Mononuclear cell (primary cell): ENCODE results near the gene FEV. TPM values are rescaled to one million over a fixed set of nuclear protein-coding genes. Genes with fewer than 3 reads are reported as not detected.

Experiments used
- H3K27me3 ChIP-seq: 2 replicates; pipeline ENCODE4 v1.6.0; 2011; ENCODE audit warnings: low read length, control low read depth; ENCODE audit not compliant: insufficient read depth
- H3K4me1 ChIP-seq: 2 replicates; pipeline ENCODE4 v1.5.1; 2011; ENCODE audit warnings: mild to moderate bottlenecking, low read length, control low read depth; ENCODE audit not compliant: insufficient read depth
- H3K4me3 ChIP-seq: 2 replicates; pipeline ENCODE4 v1.5.1; 2011; ENCODE audit warnings: mild to moderate bottlenecking, low read length, moderate library complexity
- H3K9me3 ChIP-seq: 2 replicates; pipeline ENCODE4 v1.5.1; 2011; ENCODE audit warnings: low read depth, mild to moderate bottlenecking, control low read depth, low read length
- total RNA-seq: library from RNA; depleted of rRNA; stranded (reverse); fragments of >200 nt; gene quantifications from one replicate; pipeline ENCODE4 v1.2.3, GENCODE V29; 2012

FEV gene
- total RNA-seq, 1 donor, result not detected

DNA sequence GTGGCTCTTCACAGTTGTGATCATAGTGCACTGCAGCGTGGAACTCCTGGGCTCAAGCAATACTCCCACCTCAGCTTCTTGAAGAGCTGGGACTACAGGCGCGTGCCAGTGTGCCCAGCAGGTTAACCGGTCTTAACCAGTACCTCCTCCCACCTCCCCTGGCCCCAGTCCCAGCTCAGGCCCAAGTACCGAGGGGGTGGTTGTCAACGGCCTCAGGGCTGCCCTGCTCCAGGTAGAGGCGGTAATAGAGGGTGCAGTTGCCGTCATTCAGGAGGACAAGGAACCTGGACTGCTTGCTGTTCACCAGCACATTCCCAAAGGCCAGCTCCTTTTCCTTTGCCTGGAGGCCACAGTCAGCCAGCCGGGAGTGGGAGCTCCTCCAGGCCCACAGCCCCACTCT lies 36.6 kb upstream of the FEV start:
- Histone ChIP-seq H3K27me3 (no peaks in the 10 kb centered on the region), H3K9me3 (no peaks in the 10 kb centered on the region), H3K4me1 (no peaks in the 10 kb centered on the region), H3K4me3 (no peak overlapping the region)

DNA sequence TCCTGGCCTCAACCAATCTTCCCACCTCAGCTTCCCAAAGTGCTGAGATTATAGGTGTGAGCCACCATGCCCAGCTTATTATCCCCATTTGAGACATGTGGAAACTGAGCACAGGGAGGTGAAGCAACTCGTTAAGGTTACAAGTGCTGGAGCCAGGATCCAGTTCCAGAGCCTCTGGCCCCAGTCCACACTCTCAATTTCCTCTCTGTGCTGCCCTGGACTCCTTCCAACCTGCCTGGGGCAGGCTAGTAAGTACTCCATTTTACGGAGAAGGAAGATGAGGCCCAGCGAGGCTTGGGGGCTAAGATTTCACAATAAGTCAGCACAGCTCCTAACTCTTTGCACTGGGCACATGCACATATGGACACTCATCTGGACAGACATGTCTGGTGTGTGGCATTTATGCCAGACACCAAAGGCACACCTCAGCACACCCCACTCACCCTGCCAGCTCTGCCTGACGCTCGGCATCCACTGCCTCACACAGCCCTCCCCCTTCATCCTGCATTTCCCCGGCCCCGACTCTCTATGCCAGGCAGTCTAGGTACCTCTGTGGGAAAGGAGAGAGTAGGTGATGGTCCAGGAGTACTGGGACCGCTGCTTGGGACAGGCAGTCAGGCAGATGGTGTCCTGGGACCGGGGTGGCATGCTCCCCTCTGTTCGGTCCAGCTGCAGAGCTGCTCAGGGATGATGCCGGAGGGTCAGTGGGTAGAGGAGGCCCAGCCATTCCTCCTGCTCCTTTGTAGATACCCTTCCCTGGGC lies 35.8 kb upstream of the FEV start:
- no peaks in the 10 kb centered on the region for H3K4me1 ChIP-seq
- H3K9me3 ChIP-seq, result no peaks in the 10 kb centered on the region
- H3K4me3 ChIP-seq, result no peak overlapping the region
- no peaks in the 10 kb centered on the region for H3K27me3 ChIP-seq

GRCh38 chr2:219019436-219019835 lies 34.5 kb upstream of the FEV start:
- no peak overlapping the region for H3K4me3 ChIP-seq
- no peaks in the 10 kb centered on the region for H3K27me3 ChIP-seq
- no peaks in the 10 kb centered on the region for H3K9me3 ChIP-seq
- no peaks in the 10 kb centered on the region for H3K4me1 ChIP-seq

DNA sequence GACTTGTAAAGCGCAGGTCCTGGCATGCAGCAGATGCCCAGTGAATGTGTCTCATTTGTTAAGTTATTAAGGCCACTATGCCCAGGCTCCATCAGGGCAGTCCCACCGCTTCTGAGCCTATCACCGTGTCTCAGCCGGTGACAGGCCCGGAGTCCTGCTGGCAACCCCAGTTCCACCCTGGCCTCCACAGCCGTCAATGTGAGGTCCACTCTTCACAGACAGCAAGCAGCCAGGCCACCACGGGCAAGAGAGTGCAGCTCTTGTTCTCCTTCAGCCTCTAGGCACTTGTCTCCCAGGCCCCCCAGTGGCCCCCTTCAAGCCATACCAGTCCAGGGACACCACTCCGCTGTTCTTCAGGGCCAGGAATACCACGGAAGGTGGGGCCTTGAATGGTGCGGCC lies 33.7 kb upstream of the FEV start:
- H3K27me3 ChIP-seq, result no peaks in the 10 kb centered on the region

DNA sequence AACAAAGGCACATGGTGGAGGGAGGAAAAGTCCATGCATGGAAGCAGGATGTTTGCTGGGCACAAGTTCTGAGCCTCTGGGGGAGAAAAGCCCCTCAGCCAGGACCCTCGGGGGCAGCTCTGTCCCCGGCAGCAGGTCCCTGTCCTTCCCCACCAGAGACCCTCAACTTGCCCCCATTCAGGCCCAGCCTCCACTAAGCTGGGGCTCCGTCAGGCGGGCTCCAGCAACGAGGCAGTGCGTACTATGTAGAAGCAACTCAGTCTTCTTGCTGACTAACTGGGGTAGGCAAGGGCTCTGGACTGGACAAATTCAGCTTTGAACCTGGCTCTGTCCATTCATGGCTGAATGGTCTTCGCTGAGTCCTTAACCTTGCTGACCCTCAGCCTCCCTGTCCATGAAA lies 33.3 kb upstream of the FEV start:
- Histone ChIP-seq H3K4me1 (no peaks in the 10 kb centered on the region), H3K27me3 (no peaks in the 10 kb centered on the region), H3K9me3 (no peaks in the 10 kb centered on the region), H3K4me3 (no peak overlapping the region)

More for the DNA sequence above, 33.7 kb upstream of the FEV start:
- H3K9me3 ChIP-seq, result no peaks in the 10 kb centered on the region
- H3K4me1 ChIP-seq, result no peaks in the 10 kb centered on the region
- no peak overlapping the region for H3K4me3 ChIP-seq

- no peaks in the 10 kb centered on the region for H3K9me3 ChIP-seq
- H3K4me1 ChIP-seq, result no peaks in the 10 kb centered on the region
- H3K27me3 ChIP-seq, result no peaks in the 10 kb centered on the region
- H3K4me3 ChIP-seq, result no peak overlapping the region
Observed at GRCh38 chr2:219017201-219017931, 32.4 kb upstream of the FEV start.

DNA sequence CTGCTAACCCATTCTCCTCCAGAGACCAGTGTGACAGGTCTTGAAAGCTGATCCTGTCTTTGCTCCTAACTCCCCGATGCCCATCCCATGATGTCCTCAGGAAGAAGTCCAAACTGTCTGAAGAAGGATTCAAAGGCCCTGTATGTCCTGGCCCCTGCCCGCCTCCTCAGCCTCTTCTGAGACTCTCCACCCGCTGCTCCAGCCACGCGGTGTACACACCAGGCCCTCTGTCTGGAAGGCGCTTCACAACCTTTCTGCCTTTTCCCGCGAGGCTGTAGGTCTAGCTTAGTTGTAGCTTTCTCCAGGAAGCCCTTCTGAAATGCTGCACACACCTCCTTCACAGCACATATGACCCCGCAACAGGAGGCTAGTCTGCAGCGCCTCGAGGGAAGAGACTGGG lies 31.7 kb upstream of the FEV start:
- Histone ChIP-seq H3K4me3 (no peak overlapping the region), H3K27me3 (no peaks in the 10 kb centered on the region), H3K9me3 (no peaks in the 10 kb centered on the region), H3K4me1 (no peaks in the 10 kb centered on the region)

DNA sequence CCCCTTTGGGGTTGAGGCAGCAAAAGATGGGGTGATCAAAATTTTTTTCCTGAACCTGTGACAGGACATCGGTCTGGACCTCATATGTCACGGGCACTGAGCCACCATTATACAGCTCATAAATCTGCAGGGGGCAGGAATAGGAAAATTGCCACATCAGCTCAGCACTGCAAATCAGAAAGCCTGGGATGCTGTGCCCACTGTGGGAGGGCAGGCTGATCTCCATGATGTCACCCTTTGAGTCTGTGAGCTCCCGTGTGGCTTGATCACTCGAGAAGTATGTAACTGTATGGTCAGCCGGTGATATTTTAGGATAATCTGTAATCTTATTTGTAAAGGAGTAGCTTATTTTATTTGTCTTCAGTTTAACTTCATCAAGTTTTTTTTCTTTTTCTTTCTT lies 25.9 kb upstream of the FEV start:
- Histone ChIP-seq H3K4me3 (no peak overlapping the region), H3K4me1 (no peaks in the 10 kb centered on the region), H3K27me3 (peaks cover 2% of the 10 kb centered on the region), H3K9me3 (no peaks in the 10 kb centered on the region)

- Histone ChIP-seq H3K4me1 (no peaks in the 10 kb centered on the region), H3K4me3 (no peak overlapping the region), H3K9me3 (no peaks in the 10 kb centered on the region), H3K27me3 (peaks cover 3% of the 10 kb centered on the region)
Observed at GRCh38 chr2:219010162-219010756, 25.3 kb upstream of the FEV start.

DNA sequence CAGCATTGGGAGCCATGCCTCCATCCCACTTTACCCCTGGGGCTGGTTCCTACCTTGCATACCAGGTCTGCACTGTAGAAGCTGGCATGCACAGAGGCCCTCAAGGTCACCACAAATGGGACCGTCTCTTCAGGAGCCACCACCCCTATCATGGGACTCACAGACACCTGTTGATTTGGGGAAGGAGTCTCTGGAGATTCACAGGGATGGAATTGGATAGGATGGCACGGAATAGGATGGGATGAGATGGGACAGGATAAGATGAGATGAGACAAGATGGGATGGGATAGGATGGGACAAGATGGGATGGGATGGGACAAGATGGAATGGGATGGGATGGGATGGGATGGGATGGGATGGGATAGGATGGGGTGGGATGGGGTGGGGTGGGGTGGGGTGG lies 24.3 kb upstream of the FEV start:
- no peaks in the 10 kb centered on the region for H3K4me1 ChIP-seq
- peaks cover 7% of the 10 kb centered on the region for H3K27me3 ChIP-seq
- H3K9me3 ChIP-seq, result no peaks in the 10 kb centered on the region
- H3K4me3 ChIP-seq, result no peak overlapping the region

DNA sequence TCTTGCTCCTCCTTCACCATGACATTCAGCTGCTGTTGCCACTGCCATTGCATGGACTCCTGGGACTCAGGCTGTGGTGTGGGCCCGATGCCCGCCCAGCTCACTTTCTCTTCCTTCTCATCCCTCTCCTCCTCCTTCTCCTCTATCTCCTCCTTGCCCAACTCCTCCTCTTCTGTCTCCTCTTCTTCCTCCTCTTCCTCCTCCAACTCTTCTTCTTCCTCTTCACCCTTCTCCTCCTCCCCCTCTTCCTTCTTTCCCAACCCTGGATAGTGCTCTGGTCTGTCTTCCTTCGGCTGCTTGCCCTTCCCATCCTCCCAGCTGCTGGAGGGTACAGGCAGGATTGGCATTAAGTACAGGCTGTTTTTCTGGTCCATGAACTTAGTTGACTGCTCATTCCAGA lies 19.0 kb upstream of the FEV start:
- Histone ChIP-seq H3K4me3 (no peak overlapping the region), H3K27me3 (peaks cover 56% of the 10 kb centered on the region), H3K9me3 (no peaks in the 10 kb centered on the region), H3K4me1 (peaks cover 16% of the 10 kb centered on the region)

DNA sequence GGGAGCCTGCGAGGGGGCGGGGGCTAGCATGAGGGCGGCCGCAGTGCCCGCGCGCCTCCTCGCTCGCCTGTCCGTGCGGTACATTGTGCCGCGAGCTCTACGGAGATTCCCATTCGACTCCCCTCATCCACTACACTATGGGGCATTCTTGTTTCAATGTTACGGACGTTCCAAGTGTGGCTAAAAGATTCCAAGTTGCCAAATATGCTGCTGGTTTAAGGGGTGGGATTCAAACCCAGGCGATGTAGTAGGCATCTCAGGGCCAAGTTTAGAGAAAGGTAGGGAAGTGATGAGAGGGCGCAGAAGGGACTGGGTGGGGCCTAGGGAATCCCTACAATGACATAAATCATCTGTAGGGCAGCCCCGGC lies 18.3 kb upstream of the FEV start:
- H3K4me1 ChIP-seq, result peaks cover 16% of the 10 kb centered on the region
- H3K27me3 ChIP-seq, result peaks cover 58% of the 10 kb centered on the region
- no peak overlapping the region for H3K4me3 ChIP-seq
- no peaks in the 10 kb centered on the region for H3K9me3 ChIP-seq

- no peak overlapping the region for H3K4me3 ChIP-seq
- H3K9me3 ChIP-seq, result no peaks in the 10 kb centered on the region
- H3K4me1 ChIP-seq, result peaks cover 16% of the 10 kb centered on the region
- H3K27me3 ChIP-seq, result peaks cover 59% of the 10 kb centered on the region
Observed at GRCh38 chr2:219002395-219003266, 17.6 kb upstream of the FEV start.

GRCh38 chr2:219001577-219002394 lies 16.8 kb upstream of the FEV start:
- peaks cover 16% of the 10 kb centered on the region for H3K4me1 ChIP-seq
- no peak overlapping the region for H3K4me3 ChIP-seq
- H3K27me3 ChIP-seq, result peaks cover 66% of the 10 kb centered on the region
- no peaks in the 10 kb centered on the region for H3K9me3 ChIP-seq
